Stimulated activated naive CD4-positive, alpha-beta T cell (primary cell): ENCODE measurements around the gene PELI2.
A peak's percentile ranks its signal among the peaks of the same experiment; 100 is the strongest.

Experiments
- DNase-seq, 6 experiments: peaks; one replicate each; lab custom pipeline; 2025; lab: John Stamatoyannopoulos, UW

The PELI2 gene

DNA sequence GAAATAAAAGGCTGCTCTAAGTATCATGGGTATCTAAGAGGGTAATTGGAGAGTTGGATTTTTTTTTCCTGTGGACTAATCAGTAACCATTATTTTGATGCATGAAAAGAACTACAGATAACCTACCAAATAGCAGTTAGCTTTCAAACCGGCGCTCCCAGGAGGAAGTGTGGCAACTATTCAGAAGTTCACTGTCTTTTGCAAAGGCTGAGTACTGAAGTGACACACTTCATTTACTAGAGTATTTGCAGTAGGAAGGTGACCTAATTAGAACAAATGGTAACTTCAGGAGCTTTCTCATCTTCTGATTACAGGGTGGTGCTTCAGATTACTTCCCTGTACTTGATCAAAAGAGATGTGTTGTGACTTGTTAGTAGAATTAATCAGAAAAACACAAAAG lies 87.7 kb downstream of the PELI2 start:
- DNase-seq, result no peak

DNA sequence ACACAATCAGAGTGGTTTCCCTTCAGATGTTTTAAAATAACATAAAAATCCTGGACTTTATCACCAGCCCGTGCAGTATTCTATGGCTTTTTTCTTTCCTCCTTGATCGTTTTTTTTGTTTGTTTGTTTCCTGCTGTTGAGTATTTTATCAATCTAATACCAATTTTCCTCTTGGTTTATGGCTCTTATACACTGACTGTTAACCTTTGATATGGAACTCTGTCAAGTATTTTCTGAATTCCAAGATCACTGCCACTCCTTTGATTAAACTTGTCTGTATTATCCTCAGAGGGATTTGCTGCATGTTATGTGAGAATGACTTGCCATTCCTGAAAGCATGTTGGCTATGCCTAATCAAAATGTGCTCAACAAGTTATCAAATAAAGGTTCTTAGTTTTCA lies 88.4 kb downstream of the PELI2 start:
- no peak for DNase-seq

DNA sequence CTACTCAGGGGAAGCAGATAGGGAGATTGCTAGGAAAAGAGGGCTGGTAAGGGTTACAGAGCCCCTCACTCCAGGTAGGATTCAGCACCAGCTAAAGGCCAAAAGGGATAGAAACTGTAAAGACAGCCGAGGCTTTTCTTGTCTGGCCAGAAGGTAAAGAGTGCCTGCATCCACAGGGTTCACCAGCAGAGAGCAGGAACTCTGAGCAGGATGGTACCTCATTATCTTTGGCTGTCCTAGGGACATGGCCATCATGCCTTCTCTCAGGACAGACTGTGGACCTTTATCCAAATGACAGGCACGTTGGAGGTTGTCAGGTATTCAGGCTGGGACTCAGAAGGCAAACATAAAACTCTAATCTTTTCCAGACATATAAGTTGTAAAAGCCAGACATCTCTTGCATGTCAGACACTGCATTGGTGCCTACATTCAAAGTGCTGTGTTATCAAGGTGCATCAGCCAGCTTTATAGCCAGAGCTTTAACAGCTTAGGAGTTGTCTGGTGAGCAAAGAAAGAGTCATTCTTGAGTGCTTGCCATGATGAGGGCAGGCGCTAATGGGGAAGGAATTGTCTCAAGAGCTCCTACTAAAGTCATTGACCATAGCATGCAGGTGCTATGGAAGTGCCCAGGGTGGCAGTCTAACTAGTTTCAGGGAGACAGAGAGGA lies 89.5 kb downstream of the PELI2 start:
- DNase-seq, result no peak

DNA sequence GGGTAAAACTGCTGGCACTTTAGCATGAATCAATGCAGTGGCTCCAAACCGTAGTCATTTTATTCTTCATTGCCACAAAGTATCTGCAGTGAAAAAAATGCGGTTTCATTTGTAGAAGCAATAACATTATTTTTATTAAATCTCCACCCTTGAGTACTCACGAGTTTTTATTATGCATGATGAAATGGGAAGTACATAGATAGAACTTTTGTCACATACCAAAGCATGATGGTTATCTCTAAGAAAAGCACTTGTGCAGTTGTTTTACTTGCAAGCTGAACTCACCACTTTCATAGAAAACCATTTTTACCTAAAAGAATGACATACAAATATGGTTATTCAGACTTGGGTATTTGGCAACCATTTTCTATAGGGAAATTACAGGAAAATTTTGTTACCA lies 90.3 kb downstream of the PELI2 start:
- DNase-seq, result no peak

DNA sequence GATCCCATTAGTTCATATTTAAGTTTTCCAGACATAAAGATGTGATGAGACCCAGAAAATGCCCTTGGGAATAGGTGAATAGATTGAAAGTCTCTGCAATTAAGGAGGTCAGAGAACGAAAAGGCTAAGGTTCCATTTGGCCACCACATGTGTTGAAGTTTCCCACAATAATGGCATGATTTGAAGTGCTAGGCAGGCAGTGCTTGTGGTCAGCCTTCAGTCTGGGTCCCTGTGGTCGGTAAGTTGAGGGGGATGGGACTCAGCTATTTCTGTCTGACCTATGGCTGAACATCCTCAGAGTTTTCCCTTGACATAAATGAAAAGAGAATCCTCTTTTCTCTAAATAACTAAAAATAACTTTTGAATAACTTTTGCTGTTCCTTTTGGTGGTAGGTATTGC lies 92.4 kb downstream of the PELI2 start:
- no peak for DNase-seq

DNA sequence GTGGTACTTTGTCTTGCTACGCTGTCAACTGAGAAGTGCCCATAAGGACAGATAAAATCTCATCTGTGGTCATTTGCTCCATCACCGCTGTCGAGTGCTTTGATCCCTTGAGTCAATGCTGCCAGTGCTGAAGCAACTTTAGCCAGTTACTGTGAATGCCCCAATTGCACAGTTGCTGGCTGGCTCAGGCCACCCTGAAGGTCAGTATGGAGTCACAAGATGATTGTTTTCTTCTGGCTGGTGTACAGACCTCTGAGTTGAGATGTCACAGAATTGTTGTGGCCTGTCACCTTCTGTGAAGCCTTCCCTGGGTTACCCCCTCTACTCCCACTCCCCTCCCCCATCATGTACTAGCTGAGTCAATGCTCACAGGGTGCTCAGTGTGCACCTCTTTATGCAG lies 92.9 kb downstream of the PELI2 start:
- no peak for DNase-seq

DNA sequence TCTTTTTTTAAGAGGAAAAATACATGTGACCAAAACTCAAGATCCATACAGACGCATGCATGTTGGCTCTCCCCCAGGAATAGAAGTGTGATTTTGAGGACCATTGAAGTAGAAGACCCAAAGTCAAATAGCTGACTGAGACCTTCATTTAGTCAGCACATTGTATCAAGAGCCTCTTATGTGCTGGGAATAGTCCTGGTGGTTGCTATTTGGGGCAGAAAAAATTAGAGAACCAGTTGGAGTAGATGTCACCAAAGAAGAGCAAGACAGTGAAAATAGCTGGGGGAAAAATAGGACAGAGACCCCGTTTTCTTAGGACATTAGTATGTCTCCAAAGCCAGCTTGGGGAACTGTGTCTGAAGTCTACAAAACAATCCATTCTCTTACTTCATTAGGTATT lies 93.6 kb downstream of the PELI2 start:
- DNase-seq, result no peak

DNA sequence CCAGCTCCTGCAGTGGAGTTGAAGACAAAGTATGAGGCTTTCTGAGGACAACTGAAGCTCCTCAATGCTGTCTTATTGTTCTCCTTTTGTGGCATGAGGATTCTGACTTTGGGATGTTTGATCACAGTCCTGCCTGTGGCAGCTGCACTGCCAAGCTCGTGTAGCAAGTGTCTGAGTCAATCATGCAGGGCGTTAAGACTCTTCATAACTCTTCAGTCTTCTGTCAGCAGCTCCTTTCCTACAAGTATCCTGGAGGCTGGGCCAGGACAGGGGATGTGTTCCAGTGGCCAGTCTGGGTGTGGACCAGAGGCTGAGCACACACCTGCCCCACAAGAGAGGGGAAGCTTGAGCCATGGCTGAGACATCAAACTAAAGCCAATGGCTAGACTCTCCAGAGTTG lies 94.3 kb downstream of the PELI2 start:
- no peak for DNase-seq

DNA sequence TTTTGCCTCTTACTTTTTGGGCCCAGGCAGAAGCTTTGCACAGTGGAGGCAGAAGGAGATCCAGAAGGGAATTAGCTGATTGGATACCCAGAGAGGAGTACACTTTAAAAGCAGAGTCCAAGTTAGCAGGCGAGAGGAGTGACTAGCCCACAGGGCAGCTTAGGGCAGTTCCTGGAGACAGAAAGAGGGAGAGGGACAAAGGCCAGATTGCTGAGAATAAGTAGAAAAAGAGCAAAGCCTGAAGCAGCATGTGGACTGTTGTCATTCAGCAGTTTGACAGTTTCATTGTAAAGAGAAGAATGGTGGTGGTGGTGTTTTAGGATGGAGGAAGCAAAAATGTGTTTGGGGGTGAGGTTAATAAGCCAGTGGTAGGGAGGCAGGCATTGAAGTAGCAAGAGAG lies 95.1 kb downstream of the PELI2 start:
- DNase-seq, result no peak

DNA sequence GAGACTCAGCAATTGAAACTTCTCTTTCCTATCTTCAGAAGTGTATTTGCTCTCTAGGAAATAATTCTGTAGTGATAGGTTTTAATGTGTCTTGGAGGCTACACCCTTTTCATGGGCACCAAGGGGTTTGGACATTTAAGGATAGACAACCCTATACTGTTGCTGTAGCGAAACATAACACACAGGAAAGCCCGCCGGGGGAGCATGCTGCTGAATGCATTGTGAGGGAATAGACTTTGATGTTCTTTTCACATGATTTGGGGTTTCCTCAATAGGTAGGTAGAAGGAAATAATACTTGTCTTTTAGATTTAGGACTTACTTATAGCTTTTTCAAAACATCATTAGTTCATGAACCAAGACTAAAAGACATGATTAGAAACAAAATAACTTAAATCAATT lies 97.0 kb downstream of the PELI2 start:
- DNase-seq, result peak in 1 of 6 experiments; percentile 10

DNA sequence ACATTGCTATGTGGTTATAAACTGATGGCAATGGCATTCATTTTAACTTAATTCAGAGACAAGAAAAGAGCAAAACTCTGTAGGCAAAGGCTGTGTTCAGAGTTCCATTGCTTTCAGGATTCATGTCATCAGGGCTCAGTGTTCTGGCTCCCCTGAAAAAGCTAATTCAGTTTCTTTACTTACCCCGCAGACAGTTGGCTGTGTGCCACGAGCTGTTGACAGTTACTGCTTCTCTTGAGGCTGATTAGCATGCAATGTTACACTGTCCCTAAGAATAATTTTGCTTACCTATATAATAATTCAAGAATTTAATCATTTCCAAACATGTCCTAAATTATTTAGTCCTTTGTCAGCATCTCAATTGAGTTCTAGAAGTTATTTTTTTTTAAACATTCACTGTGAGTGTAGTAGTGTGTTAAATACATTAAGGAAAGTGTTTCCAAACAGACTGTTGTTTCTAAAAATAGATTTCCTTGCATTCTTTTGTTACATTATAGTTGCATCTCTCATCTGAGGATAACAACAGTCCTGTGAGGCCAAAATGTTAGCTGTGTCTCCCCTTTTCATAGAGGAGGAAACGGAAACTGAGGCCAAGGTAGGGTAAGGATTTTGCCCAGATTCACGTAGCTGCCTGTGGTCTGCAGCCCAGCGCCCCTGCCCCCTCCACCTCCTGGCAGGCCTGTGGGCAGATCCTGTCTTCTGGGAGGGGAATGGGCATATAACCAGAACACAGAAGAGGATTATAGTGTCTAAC lies 98.6 kb downstream of the PELI2 start:
- DNase-seq, result no peak

DNA sequence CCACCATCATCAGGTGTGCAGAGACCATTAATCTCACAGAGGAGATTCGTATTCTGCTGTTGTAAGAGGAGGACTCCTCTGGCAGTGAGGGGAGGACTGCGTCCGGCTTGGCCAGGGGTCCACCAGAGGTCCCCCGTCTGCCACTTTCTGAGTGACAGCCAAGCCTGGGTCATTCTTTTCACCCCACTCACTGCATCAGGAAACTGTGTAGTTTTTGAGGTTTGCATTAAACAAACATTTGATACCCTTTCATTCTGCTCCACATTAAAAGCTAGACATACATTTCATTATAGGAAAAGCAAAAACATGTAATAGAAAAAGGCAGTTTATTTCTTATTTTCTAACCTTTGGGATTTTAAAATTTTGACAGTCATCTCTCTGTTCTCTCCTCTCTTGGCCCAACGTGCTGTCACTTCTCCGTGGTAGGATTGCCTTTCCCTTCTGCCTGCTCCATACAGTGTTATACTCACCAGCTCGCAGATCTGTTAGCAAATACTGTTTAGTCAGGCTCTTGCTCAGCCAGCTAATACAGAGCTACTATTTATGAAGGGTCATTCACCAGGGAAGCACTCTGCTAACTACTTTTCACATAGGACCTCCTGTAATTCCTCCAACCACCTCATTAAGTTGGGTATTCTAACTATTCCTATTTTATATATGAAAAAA lies 99.3 kb downstream of the PELI2 start:
- DNase-seq, result no peak

DNA sequence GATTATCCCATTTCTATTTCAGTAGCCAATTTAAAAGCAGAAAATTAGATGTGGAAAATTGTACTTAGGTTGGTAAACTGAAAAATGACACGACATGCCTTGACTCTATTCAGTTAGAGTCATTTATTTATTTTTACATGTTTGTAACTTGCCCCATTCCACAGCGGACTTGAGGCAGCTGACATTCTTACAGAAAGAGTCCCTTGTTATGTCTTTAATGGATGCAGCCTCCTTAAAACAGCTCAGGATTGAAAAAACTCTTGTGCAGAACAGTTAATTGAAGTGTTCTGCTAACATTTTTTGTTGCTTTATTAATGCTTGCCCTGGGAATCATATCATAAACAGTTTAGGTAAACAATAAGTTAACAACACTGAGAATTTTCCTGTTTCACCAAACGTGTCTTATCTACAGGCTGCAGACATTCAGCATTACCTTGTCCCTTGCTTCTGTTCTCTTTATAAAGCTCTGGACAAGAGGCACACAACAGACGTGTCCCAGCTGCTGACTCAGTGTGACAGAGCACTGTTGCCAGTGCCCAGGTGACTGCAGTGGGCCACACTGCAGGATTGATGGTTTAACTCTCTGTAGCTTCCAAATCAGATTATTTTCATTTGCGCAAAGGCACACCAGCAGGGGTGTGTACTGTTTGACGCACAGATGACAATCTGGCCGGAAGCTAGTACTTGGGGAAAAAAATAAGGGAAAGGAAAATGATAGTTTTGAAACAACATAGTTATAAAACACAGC lies 101.6 kb downstream of the PELI2 start:
- DNase-seq, result no peak

DNA sequence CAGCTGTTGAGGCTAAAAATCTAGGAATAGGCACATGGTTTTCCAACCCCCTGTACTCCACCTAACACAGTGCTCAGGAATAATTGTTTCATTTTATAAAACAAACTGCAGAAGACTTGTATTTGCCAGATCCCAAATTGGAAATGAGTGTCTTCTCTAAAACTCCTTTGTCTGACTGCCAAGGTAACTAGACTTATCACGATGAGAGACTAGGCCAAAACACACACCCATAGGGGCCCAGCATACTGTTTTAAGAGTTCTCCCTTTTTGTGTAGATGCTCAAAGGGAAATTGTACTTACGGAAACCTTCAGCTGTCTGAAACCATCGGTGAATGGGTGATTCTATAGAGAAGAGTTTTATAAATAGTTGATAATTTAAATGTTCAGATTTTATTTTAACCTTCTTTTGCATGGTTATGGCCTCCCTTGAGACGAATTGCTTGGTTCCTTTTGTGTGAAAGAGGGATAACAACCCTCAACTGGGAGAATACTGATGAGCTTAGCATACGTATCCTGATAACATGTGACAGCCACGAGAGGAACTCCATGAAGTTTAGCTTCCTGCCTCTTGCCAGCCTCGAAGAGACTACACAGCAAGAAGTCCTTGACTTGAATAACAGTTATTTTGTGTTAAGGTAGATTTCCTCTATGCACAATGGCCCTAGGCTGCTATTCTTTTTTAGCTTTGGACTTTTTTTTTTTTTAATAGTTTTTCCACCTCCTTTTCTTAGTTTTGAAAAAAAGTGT lies 103.3 kb downstream of the PELI2 start:
- DNase-seq, result no peak

DNA sequence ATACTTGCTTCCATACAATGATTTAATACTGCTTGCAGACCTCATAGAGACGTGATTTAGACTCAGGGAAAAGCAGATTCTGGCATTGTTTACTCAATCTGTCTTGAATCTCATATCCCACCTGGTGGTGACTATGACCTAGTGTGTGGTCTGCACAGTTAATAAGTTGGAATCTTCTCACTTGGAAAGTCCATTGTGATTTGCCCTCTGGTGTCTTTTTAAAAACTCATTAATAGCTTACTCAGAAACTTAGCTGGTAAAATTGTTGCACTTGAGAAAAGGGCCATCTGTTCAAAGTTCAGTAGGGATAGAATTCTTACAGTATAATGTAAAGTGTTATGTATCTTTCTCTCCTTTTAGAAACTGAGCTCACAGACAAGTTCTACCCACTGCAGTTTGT lies 106.0 kb downstream of the PELI2 start:
- DNase-seq, result no peak

DNA sequence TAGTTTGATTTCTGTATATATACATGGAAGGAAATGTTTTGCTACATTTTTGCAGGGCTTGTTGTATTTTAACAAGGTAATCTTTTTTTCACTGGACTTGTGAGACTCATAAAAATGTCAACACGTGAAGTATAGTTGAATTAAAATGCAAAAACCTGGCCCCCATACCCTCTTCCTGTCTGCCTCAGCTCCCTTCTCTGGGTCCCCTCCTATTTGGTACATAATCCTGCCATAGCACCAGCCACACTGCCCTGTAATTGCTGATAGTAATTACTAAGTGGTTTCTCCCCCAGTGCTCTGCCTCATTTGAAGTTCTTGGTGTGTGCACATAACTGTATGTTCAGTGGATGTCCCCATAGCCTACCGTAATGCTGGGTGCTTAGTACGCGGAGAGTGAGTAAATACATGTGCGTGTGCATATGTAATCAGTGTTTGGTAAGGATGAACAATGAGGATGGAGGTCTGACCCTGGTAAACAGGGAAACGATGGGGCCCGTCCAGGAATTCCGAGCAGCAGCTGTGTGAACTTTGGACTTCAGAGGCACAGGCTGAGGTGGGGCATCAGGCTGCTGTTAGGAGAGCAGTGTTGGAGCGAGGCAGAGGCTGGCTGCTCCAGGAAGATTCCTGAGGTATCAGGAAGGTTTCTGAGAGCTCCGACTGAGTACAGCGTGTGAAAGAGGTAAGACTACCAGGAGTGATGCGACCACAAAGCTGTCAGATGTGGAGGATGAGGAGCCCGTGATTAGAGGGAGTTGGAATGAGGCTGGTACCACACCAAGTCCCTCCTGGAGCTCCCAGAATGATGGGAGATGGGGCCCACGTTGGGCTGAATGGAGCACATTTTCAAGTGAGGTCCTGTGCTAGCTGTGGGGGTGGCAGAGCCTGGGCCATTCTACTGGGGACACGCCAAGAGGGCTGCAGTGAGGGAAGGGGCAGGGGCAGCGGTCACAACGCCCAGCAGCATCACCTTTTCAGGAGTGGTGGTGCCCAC lies 106.8 kb downstream of the PELI2 start:
- DNase-seq, result no peak

DNA sequence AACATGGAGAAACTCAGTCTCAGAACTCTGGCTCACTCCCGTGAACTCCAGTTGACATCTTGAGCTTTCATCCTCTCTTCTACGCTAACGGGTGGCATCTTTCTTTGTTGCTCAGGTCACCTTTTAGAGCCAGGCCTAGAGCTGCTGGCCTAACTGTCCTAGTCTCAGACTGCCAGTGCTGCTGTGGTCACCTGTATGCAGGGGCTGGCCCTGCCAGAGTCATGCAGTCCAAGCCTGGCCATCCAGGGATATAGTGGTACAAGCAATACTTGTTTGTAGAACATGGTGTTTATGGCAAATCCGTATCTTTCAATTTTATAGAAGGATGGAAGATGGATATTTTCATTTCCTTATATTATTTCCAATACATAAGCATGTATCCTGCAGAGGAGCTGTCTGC lies 117.2 kb downstream of the PELI2 start:
- no peak for DNase-seq

DNA sequence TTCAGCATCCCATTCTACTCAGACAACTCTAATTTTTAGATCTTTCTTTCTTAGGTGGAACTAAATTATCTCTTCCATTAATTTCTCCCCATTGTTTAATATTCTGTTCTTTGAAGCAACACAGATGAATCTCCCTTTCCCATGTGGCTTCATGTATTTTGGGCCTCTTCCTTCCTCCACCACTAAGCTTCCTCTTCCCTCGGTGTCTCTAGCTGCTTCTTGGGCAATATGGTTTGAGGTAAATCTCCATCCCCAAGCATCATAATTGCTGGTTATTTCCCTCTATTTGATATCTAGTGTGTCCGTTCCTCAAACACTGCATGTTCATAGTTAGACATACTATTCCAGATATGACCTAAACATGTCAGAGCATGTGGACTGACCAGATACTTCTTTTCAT lies 119.2 kb downstream of the PELI2 start:
- no peak for DNase-seq

DNA sequence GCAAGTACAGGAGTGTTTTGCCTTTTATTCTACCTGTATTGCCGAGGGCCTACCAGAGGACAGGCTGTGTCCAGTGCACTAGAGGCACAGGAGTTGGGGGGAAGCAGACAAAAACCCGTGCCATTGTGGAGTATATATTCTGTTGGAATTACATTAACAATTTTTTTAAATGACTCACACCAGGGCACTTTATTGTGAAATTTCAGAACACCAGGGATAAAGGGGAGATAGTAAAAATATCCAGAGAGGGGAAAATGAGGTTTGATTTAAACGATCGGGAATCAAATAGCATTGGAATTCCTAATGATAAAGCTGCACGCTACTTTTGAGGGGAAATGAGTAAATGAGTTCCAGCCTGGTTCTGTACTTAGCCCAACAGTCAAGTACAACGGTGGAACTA lies 123.2 kb downstream of the PELI2 start:
- DNase-seq, result no peak

DNA sequence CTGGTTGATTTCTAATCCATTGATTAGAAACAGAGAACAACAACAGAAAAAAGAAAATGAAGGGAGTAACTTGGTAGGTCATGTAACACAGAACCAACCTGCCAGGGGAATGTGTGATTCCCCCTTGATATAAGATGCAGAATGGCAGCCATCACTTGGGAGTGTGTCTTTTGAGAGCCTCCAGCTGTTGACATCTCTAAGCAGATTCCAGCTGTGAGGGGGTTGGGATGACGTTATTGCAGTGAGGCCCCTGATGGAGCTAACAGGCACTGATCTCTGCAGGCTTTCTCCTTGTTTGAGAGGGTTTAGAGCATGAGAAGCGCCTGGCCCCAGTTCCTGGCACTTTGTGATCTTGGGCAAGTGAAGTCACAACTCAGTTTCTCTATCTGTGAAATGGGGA lies 124.9 kb downstream of the PELI2 start:
- DNase-seq, result no peak
